K562 (cell line): ENCODE measurements around the gene TRIM27. TPM values are rescaled to one million over a fixed set of nuclear protein-coding genes. Genes with fewer than 3 reads are reported as not detected.
"Not testable (repeated sequence)": the region's sequence is repeated elsewhere in the genome, so short reads cannot be mapped to it uniquely, and the experiment has no call there.

Experiments
- ATAC-seq: fragments of 200-7000 bp; cut with Tn5 transposase; 3 replicates; pipeline ENCODE4 v1.9.1; 2020; ENCODE audit warnings: moderate library complexity
- BruUV-seq: library from RNA; stranded (reverse); fragments of 400-500 nt; replicated peaks from 2 replicates; lab custom pipeline; 2021; lab: Mats Ljungman, UMichigan
- CTCF ChIA-PET: fragments of 300-600 bp; formaldehyde crosslinking; extraction: SDS; loops from one replicate; lab custom pipeline; 2021; ENCODE audit warnings: low intra/inter-chr PET ratio; lab: Yijun Ruan, JAX
- POLR2A ChIA-PET: fragments of 300-600, 350-650 bp; sonication (Branson Sonifier 250); formaldehyde crosslinking; extraction: SDS; loops from one replicate; lab custom pipeline; 2021; ENCODE audit warnings: antibody characterized with exemption, inconsistent platforms; lab: Yijun Ruan, JAX
- DNase-seq, 4 experiments: peaks; one replicate each; pipeline versions ENCODE4 v3.0.0 to v3.0.0-alpha.2; 2011 to 2018; ENCODE audit warnings: low spot score in 3 of 4, mixed read lengths in 3 of 4; ENCODE audit errors: extremely low read depth in 1 of 4
- FAIRE-seq: peaks from 2 replicates; lab custom pipeline; 2011; peaks lifted over from hg19 to GRCh38; lab: Jason Lieb, UNC
- H2AFZ ChIP-seq: 2 replicates; pipeline ENCODE4 v1.6.0; 2011; ENCODE audit warnings: low read depth, low read length, control low read depth, inconsistent platforms
- H3K27ac ChIP-seq: fragments of 200-600 bp; 3 replicates; pipeline ENCODE4 v1.8.0; 2011; ENCODE audit warnings: low read depth, mild to moderate bottlenecking, control low read depth, inconsistent platforms, low read length, moderate library complexity, mixed read lengths; ENCODE audit errors: extremely low read depth
- H3K27me3 ChIP-seq, 2 experiments: fragments of 300-600 bp in 1 of 2; 2 replicates in 1 of 2; 3 replicates in 1 of 2; pipeline versions ENCODE4 v1.6.0 to v1.8.0; 2011; ENCODE audit warnings: inconsistent platforms in 2 of 2, low read length in 2 of 2, mild to moderate bottlenecking in 1 of 2, mixed read lengths in 1 of 2, moderate library complexity in 1 of 2; ENCODE audit not compliant: control insufficient read depth in 2 of 2, insufficient read depth in 2 of 2
- H3K36me3 ChIP-seq: fragments of 300-600 bp; 3 replicates; pipeline ENCODE4 v1.8.0; 2011; ENCODE audit warnings: mild to moderate bottlenecking, low read length, inconsistent platforms; ENCODE audit not compliant: control insufficient read depth, insufficient read depth
- H3K4me1 ChIP-seq, 2 experiments: fragments of 200-600 bp in 1 of 2; replicated peaks in 1 of 2; 2 replicates in 1 of 2; 3 replicates in 1 of 2; pipeline versions ENCODE4 v1.5.1 to v1.8.0; 2011; ENCODE audit warnings: inconsistent platforms in 2 of 2, low read length in 2 of 2, mild to moderate bottlenecking in 1 of 2, mixed read lengths in 1 of 2, moderate library complexity in 1 of 2; ENCODE audit not compliant: control insufficient read depth in 2 of 2, insufficient read depth in 2 of 2
- H3K4me2 ChIP-seq: 2 replicates; pipeline ENCODE4 v1.6.1; 2011; ENCODE audit warnings: low read length, control low read depth, inconsistent platforms, mixed read lengths; ENCODE audit not compliant: insufficient read depth
- H3K4me3 ChIP-seq: fragments of 200-600 bp; sonication (generic), shearing (Covaris generic); 2 replicates; pipeline ENCODE4 v1.5.1; 2016; ENCODE audit warnings: control low read depth, inconsistent platforms
- H3K79me2 ChIP-seq: fragments of 200-600 bp; 3 replicates; pipeline ENCODE4 v1.8.0; 2011; ENCODE audit warnings: low read length, inconsistent platforms; ENCODE audit not compliant: control insufficient read depth, insufficient read depth
- H3K9ac ChIP-seq, 2 experiments: 2 replicates each; pipeline versions ENCODE4 v1.6.0 to v1.6.1; 2011; ENCODE audit warnings: low read depth in 2 of 2, low read length in 2 of 2, control low read depth in 1 of 2, inconsistent platforms in 1 of 2, mild to moderate bottlenecking in 1 of 2, mixed read lengths in 1 of 2; ENCODE audit not compliant: insufficient read depth in 1 of 2
- H3K9me1 ChIP-seq: one replicate; pipeline ENCODE4 v1.6.0; 2011; ENCODE audit warnings: inconsistent platforms, mild to moderate bottlenecking, low read length, moderate library complexity; ENCODE audit not compliant: control insufficient read depth, insufficient read depth
- H3K9me3 ChIP-seq: replicated peaks from 2 replicates; pipeline ENCODE4 v1.5.1; 2011; ENCODE audit warnings: low read depth, low read length, inconsistent platforms; ENCODE audit not compliant: control insufficient read depth, insufficient read depth
- H4K20me1 ChIP-seq: replicated peaks from 2 replicates; pipeline ENCODE4 v1.6.1; 2011; ENCODE audit warnings: low read length, inconsistent platforms, mixed read lengths; ENCODE audit not compliant: control insufficient read depth, insufficient read depth
- POLR2H ChIP-seq: IDR thresholded peaks from 2 replicates; pipeline ENCODE4 v1.6.1; 2016; ENCODE audit warnings: missing genetic modification characterization, low read depth, mild to moderate bottlenecking, control low read depth, missing compliant biosample characterization, moderate library complexity
- TBP ChIP-seq: optimal IDR thresholded peaks from 2 replicates; pipeline ENCODE3; 2011; ENCODE audit warnings: low read depth, low read length, improper control_type of control experiment
- WGBS: fragments of 100-300 bp; shearing (Covaris generic); methylation state at CpG from one replicate; pipeline ENCODE4 v1.1.6; 2016; ENCODE audit warnings: low coverage, mixed read lengths; ENCODE audit not compliant: insufficient coverage; ENCODE audit errors: missing lambda C conversion rate; 5-methylcytosine and 5-hydroxymethylcytosine counted together
- in situ Hi-C: fragments of 300-500 bp; cut with MboI; formaldehyde crosslinking; loops from 4 replicates; pipeline ENCODE4 v1.15.0; 2018; ENCODE audit warnings: inconsistent platforms, mixed read lengths
- intact Hi-C: fragments of 100-400 bp; cut with micrococcal nuclease; formaldehyde crosslinking; loops from 2 replicates; pipeline ENCODE4 v1.14.2; 2022
- polyA plus RNA-seq, 8 experiments: library from polyadenylated mRNA; depleted of rRNA in 4 of 8; stranded (reverse) in 5 of 8; unstranded in 3 of 8; fragments of >200 nt; fragmentation: Nextera tagmentation in 2 of 8; fragmentation: Illumina TruSeq in 1 of 8; extraction: Ambion mirVana in 2 of 8; extraction: Trizol in 1 of 8; gene quantifications; 2 replicates each; pipeline versions ENCODE4 v1.2.1 to v1.2.3, GENCODE V29; 2011 to 2014; ENCODE audit warnings: inconsistent platforms in 1 of 8, missing spikeins in 1 of 8
- total RNA-seq, 7 experiments: library from RNA; depleted of rRNA in 6 of 7; stranded (reverse); fragments of >200 nt in 6 of 7; fragmentation: Illumina TruSeq in 2 of 7; extraction: Trizol in 2 of 7; gene quantifications; 2 replicates each; pipeline versions ENCODE4 v1.2.1 to v1.2.3, GENCODE V29; 2011 to 2021; ENCODE audit warnings: low replicate concordance in 1 of 7
- TF ChIP-seq, protein P1 (sequence below): sonication (generic); formaldehyde crosslinking; IDR thresholded peaks from 2 replicates; pipeline ENCODE4 v1.8.1; 2023; ENCODE audit warnings: mild to moderate bottlenecking, missing genetic modification reagents

The TRIM27 gene
- total and polyA plus RNA-seq, 9 of the 15 experiments (the other 6 are each of a cell fraction or from before 2014, with no cell fraction given) = 37.7 to 235 (median 122) TPM

DNA sequence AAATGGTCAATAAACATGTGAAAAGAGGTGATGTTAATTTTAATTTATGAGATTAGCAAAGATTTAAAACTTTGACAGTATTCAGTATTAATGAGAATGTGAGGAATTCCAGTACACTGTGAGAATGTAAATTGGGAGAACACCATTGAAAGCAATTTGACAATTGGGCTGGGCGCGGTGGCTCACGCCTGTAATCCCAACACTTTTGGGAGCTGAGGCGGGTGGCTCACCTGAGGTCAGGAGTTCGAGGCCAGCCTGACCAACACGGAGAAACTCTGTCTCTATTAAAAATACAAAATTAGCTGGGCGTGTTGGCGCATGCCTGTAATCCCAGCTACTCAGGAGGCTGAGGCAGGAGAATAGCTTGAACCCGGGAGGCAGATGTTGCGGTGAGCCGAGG is 5.6 kb upstream of the TRIM27 start:
- in situ Hi-C loops, intact Hi-C loops: not testable (repeated sequence)

More for the DNA sequence above, 5.6 kb upstream of the TRIM27 start:
- not testable (repeated sequence) for H3K4me3 ChIP-seq, H3K27ac ChIP-seq, H3K4me2 ChIP-seq, ATAC-seq, H3K27me3 ChIP-seq, BruUV-seq, H3K36me3 ChIP-seq, H3K9ac ChIP-seq
- H3K79me2 ChIP-seq = peaks cover 12% of the 10 kb centered on the region
- TF ChIP-seq TBP (peak; percentile 72), POLR2H (tag) (peak; percentile 55; the same call in 1 of the 2 replicates)
- TF ChIP-seq, protein P1, sequence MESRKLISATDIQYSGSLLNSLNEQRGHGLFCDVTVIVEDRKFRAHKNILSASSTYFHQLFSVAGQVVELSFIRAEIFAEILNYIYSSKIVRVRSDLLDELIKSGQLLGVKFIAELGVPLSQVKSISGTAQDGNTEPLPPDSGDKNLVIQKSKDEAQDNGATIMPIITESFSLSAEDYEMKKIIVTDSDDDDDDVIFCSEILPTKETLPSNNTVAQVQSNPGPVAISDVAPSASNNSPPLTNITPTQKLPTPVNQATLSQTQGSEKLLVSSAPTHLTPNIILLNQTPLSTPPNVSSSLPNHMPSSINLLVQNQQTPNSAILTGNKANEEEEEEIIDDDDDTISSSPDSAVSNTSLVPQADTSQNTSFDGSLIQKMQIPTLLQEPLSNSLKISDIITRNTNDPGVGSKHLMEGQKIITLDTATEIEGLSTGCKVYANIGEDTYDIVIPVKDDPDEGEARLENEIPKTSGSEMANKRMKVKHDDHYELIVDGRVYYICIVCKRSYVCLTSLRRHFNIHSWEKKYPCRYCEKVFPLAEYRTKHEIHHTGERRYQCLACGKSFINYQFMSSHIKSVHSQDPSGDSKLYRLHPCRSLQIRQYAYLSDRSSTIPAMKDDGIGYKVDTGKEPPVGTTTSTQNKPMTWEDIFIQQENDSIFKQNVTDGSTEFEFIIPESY (CRISPR knock-in tag) = peak; percentile 78
- TF ChIP-seq, all 486 proteins: peak for 3; not testable (repeated sequence) for 483
- H4K20me1 ChIP-seq, FAIRE-seq, CTCF ChIA-PET, H2AFZ ChIP-seq, POLR2A ChIA-PET, H3K9me1 ChIP-seq, DNase-seq, H3K9me3 ChIP-seq: not testable (repeated sequence)
- WGBS = 53% methylated on average over 11 of the region's 11 CpGs
- H3K4me1 ChIP-seq = peaks cover 7 to 15% of the 10 kb centered on the region in 2 experiments; a peak in 3 of 5 replicates
